Prostate gland (tissue), 2 donors: ENCODE data around the gene TET2. TPM values are rescaled to one million over a fixed set of nuclear protein-coding genes. Genes with fewer than 3 reads are reported as not detected.

Experiments
- DNase-seq: peaks from one replicate; pipeline ENCODE4 v3.0.0-alpha.2; 2019; ENCODE audit warnings: low spot score
- H3K27ac ChIP-seq, 2 donors: fragments of 200-600 bp; sonication (generic); 2 replicates each; pipeline ENCODE4 v1.5.1; 2017 to 2019
- H3K27me3 ChIP-seq: fragments of 200-600 bp; sonication (generic); replicated peaks from 2 replicates; pipeline ENCODE4 v1.5.1; 2019; ENCODE audit not compliant: insufficient read depth
- H3K36me3 ChIP-seq, 2 donors: fragments of 200-600 bp; sonication (generic); 1 replicate in 1 of 2; 2 replicates in 1 of 2; pipeline versions ENCODE4 v1.5.1 to v1.8.1; 2017 to 2019
- H3K4me1 ChIP-seq: fragments of 200-600 bp; sonication (generic); replicated peaks from 2 replicates; pipeline ENCODE4 v1.5.1; 2019
- H3K4me3 ChIP-seq, 2 donors: fragments of 200-600 bp; sonication (generic); 2 replicates each; pipeline ENCODE4 v1.5.1; 2017 to 2019
- H3K9me3 ChIP-seq: fragments of 200-600 bp; sonication (generic); 2 replicates; pipeline ENCODE4 v1.5.1; 2017
- POLR2A ChIP-seq: fragments of 450-650 bp; IDR thresholded peaks from one replicate; pipeline ENCODE4 v1.6.1; 2016; ENCODE audit warnings: antibody characterized with exemption, mild to moderate bottlenecking
- POLR2AphosphoS5 ChIP-seq: sonication (generic); formaldehyde crosslinking; IDR thresholded peaks from one replicate; pipeline ENCODE4 v1.6.1; 2017; ENCODE audit warnings: antibody characterized with exemption
- WGBS: methylation state at CpG from one replicate; pipeline ENCODE4 v1.1.5; 2018; 5-methylcytosine and 5-hydroxymethylcytosine counted together
- intact Hi-C: fragments of 100-400 bp; cut with DNase I; formaldehyde crosslinking; loops from one replicate; pipeline ENCODE4 v1.14.2; 2022
- total RNA-seq, 2 donors: library from RNA; depleted of rRNA; stranded (reverse); fragments of >200 nt; gene quantifications; one replicate each; pipeline ENCODE4 v1.1.0, GENCODE V29; 2016
- TF ChIP-seq, protein P1 (sequence below), 4 experiments: fragments of 200-600 bp in 2 of 4; fragments of 450-650 bp in 2 of 4; sonication (generic) in 2 of 4; IDR thresholded peaks; 1 replicate in 3 of 4; 2 replicates in 1 of 4; pipeline ENCODE4 v1.5.1; 2016 to 2019; ENCODE audit warnings: antibody characterized with exemption in 4 of 4, mild to moderate bottlenecking in 2 of 4, moderate library complexity in 2 of 4

The TET2 gene
- total RNA-seq, 2 donors from 2014 or later, result 19.8 to 20.6 TPM

DNA sequence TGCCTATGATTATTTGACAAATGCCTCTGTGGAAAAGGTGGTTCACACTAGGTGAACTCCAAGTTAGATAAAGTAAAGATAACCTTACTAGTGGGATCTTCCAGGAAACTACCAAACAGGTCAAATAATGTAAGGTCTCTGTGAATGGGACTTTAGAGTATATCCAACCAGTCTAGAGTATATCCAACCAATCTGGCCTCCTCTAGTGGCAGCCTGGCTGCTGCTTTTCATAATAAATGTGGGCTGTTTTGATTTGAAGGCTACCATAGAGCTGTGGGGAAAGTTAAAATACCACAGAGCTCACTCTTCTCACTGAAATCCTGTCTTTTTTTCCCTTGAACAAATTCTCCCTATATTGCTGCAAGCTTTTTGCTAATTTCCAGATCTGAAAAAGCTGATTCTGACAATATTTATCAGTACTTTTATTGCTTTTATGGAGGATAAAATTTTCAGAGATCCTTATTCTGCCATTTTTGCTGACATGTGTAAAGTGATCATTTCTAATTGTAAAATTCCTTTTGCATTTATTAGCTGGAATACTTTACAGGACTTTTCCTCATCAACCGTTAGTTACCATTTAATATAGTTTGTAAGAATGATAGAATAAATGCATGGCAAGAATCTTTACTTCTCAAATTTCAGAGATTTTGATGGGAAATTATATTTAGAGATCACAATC, 111.3 kb downstream of the TET2 start:
- WGBS, result 91% methylated on average over 1 of the region's 1 CpG
- TF ChIP-seq POLR2AphosphoS5 (no peak), POLR2A (no peak)
- Histone ChIP-seq H3K27me3 (no peaks in the 10 kb centered on the region), H3K9me3 (no peaks in the 10 kb centered on the region), H3K4me1 (no peaks in the 10 kb centered on the region), H3K4me3 (no peak overlapping the region), H3K36me3 (no peaks in the 10 kb centered on the region), H3K27ac (no peak overlapping the region)
- intact Hi-C loops, result no loop called here
- DNase-seq, result no peak

DNA sequence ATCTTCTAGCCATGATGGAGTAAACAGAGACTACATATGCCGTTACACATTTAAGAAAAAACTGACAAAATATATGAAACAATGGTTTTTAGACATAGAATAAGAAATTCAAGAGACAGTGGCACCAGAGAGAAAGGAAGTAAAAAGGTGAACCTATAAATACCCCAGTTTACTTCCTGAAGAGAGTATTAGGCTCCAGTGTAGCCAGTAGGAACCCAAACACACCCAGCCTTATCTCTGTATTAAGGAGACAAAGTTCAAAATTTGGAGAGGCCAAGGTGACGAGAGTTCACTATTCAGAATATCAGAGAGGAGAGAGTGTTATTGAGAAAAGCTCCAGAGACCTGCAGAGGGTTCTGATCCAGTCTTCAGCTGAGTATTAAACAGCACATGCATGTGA, 119.0 kb downstream of the TET2 start:
- Histone ChIP-seq H3K4me3 (no peak overlapping the region), H3K4me1 (no peaks in the 10 kb centered on the region), H3K9me3 (no peaks in the 10 kb centered on the region), H3K27ac (no peak overlapping the region), H3K27me3 (no peaks in the 10 kb centered on the region), H3K36me3 (peaks cover 6 to 10% of the 10 kb centered on the region in 2 donors)
- no peak for DNase-seq
- 98% methylated on average over 2 of the region's 2 CpGs for WGBS
- TF ChIP-seq, protein P1, sequence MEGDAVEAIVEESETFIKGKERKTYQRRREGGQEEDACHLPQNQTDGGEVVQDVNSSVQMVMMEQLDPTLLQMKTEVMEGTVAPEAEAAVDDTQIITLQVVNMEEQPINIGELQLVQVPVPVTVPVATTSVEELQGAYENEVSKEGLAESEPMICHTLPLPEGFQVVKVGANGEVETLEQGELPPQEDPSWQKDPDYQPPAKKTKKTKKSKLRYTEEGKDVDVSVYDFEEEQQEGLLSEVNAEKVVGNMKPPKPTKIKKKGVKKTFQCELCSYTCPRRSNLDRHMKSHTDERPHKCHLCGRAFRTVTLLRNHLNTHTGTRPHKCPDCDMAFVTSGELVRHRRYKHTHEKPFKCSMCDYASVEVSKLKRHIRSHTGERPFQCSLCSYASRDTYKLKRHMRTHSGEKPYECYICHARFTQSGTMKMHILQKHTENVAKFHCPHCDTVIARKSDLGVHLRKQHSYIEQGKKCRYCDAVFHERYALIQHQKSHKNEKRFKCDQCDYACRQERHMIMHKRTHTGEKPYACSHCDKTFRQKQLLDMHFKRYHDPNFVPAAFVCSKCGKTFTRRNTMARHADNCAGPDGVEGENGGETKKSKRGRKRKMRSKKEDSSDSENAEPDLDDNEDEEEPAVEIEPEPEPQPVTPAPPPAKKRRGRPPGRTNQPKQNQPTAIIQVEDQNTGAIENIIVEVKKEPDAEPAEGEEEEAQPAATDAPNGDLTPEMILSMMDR (IDR thresholded peaks at IDR 0.05), result no peak
- TF ChIP-seq POLR2A (no peak), POLR2AphosphoS5 (no peak)
- intact Hi-C loops, result no loop called here

DNA sequence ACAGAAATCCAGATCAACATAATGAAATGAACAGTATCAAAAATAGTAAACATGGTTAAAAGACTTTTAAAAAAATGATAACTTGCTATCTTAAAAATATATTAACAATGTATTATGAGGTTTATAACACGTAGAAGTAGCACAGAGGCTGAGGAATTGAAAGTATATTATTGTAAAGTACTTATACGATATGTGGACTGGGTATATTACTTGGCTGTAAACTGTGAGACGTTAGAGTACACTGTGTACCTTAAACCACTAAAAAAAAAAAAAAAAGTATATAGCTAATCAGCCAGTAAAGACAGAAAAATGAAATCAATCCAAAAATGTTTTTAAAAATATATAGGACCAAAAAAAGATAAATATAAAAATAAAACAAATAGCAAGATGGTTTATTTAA, 120.6 kb downstream of the TET2 start:
- intact Hi-C loops, result no loop called here
- Histone ChIP-seq H3K36me3 (peaks cover 6 to 10% of the 10 kb centered on the region in 2 donors), H3K27me3 (no peaks in the 10 kb centered on the region), H3K4me1 (no peaks in the 10 kb centered on the region), H3K4me3 (no peak overlapping the region), H3K9me3 (no peaks in the 10 kb centered on the region), H3K27ac (no peak overlapping the region)
- TF ChIP-seq, protein P1 (IDR thresholded peaks at IDR 0.05), result no peak
- TF ChIP-seq POLR2AphosphoS5 (no peak), POLR2A (no peak)
- 84% methylated on average over 3 of the region's 3 CpGs for WGBS
- no peak for DNase-seq

DNA sequence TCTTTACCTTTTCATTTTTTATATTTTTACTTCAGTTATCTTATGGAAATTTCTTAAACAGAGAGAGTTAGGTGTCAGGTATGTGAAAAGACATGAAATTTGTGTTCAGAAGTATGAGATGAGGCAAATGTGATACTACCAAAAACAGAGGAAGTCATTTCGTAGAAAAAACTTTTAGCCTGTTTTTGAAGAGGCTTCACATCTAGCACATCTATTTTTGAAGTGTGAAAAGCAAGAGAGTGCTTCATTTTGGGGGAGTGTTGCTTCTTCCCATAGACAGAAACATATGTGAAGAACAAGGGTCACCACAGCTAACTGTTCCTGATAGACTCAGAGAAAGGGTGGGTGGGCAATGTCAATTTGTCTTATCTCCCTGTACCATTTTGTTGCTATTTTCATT, 125.3 kb downstream of the TET2 start:
- intact Hi-C loops, result no loop called here
- WGBS, result 85% methylated on average over 1 of the region's 1 CpG
- DNase-seq, result no peak
- H3K36me3 ChIP-seq, result peaks cover 9 to 22% of the 10 kb centered on the region in 2 donors
- no peaks in the 10 kb centered on the region for H3K9me3 ChIP-seq
- H3K27ac ChIP-seq, result no peak overlapping the region
- H3K27me3 ChIP-seq, result no peaks in the 10 kb centered on the region
- no peak overlapping the region for H3K4me3 ChIP-seq
- no peaks in the 10 kb centered on the region for H3K4me1 ChIP-seq
- TF ChIP-seq POLR2A (no peak), POLR2AphosphoS5 (no peak)

DNA sequence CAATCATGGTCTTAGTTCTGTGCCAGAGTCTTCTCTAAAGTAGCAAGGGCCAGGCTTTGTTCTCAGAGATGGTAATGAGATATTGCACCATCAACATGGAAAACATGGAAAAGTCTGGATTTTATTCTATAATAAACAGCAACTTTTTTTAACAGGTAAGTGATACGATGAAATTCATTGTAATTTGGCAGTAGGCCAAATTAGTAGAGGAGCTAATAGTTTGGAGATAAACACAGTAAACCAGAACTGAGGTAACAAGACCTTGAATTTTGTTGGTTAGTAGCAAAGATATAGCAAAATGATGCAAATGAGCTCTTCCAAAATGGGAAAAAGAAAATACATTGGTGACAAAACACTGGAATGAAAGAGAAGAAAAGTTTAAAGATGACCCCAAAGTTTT, 126.6 kb downstream of the TET2 start:
- H3K36me3 ChIP-seq, result peaks cover 9 to 22% of the 10 kb centered on the region in 2 donors
- 49% methylated on average over 1 of the region's 1 CpG for WGBS
- DNase-seq, result no peak
- no peaks in the 10 kb centered on the region for H3K27me3 ChIP-seq
- intact Hi-C loops, result no loop called here
- no peaks in the 10 kb centered on the region for H3K4me1 ChIP-seq
- TF ChIP-seq, protein P1 (IDR thresholded peaks at IDR 0.05), result no peak
- no peak for TF ChIP-seq POLR2AphosphoS5
- TF ChIP-seq POLR2A, result no peak
- no peak overlapping the region for H3K4me3 ChIP-seq
- no peak overlapping the region for H3K27ac ChIP-seq
- H3K9me3 ChIP-seq, result no peaks in the 10 kb centered on the region

DNA sequence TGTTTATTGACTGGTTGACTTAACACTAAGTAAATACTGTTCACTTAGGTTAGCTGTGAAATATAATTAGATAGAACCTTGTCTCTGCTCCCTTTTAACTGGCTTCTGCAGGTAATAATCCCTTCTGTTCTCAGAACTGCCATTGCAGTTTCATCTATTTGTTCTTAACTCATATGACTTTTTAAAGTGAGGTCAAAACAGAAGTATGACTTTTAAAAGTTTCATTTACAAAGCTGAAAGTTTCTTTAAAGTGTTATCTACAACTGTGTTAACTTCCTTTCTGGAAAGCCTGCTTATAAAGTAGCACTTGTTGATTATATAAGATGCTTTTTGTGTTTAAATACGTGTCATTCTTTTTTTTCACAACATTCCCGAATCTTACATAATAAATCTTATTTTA, 127.4 kb downstream of the TET2 start:
- H3K36me3 ChIP-seq, result peaks cover 9 to 22% of the 10 kb centered on the region in 2 donors
- WGBS, result 17% methylated on average over 2 of the region's 2 CpGs

More for the DNA sequence above, 127.4 kb downstream of the TET2 start:
- H3K27me3 ChIP-seq, result no peaks in the 10 kb centered on the region
- no peak overlapping the region for H3K4me3 ChIP-seq
- intact Hi-C loops, result no loop called here
- no peak overlapping the region for H3K27ac ChIP-seq
- H3K4me1 ChIP-seq, result no peaks in the 10 kb centered on the region
- no peaks in the 10 kb centered on the region for H3K9me3 ChIP-seq
- no peak for DNase-seq
- no peak for TF ChIP-seq POLR2A
- TF ChIP-seq, protein P1 (IDR thresholded peaks at IDR 0.05), result no peak
- no peak for TF ChIP-seq POLR2AphosphoS5
